ENCODE measurements around the gene KMT5B.

- TF ChIP-seq NFE2L1 (CRISPR knock-in tag; IDR thresholded peaks at IDR 0.05): no peak
- TF ChIP-seq ZNF138 (CRISPR knock-in tag; conservative IDR thresholded peaks at IDR 0.05): no peak
- no peak for TF ChIP-seq USF2 (CRISPR knock-in tag; IDR thresholded peaks at IDR 0.05)
Observed at GRCh38 chr11:68200639-68201038, 12.5 kb downstream of the KMT5B start.
